SU-DHL-6 (cell line): ENCODE results near the gene MYO5C.

Experiments used
- H2AFZ ChIP-seq: fragments of 200-600 bp; sonication (generic); 2 replicates; pipeline ENCODE4 v1.6.1; 2014; ENCODE audit warnings: low read depth, mild to moderate bottlenecking, moderate library complexity, mixed read lengths, antibody characterized with exemption, low read length; ENCODE audit not compliant: severe bottlenecking
- H3F3A ChIP-seq: fragments of 200-600 bp; shearing (Covaris generic); 2 replicates; pipeline ENCODE4 v1.6.0; 2016; ENCODE audit warnings: antibody characterized with exemption, mild to moderate bottlenecking; ENCODE audit not compliant: insufficient read depth
- H3K27ac ChIP-seq: fragments of 200-600 bp; sonication (generic); 2 replicates; pipeline ENCODE4 v1.5.1; 2016; ENCODE audit warnings: low read depth, mild to moderate bottlenecking, low read length, moderate library complexity, mixed read lengths
- H3K27me3 ChIP-seq: fragments of 200-600 bp; sonication (generic), shearing (Covaris generic); 2 replicates; pipeline ENCODE4 v1.6.0; 2014; ENCODE audit warnings: mild to moderate bottlenecking, low read length
- H3K36me3 ChIP-seq: fragments of 200-600 bp; sonication (generic); 2 replicates; pipeline ENCODE4 v1.6.1; 2014; ENCODE audit warnings: mild to moderate bottlenecking, low read length, mixed read lengths
- H3K4me2 ChIP-seq: fragments of 300-600, 200-600 bp; shearing (Covaris generic), sonication (generic); 2 replicates; pipeline ENCODE4 v1.6.0; 2014; ENCODE audit warnings: low read length, low read depth, mild to moderate bottlenecking; ENCODE audit not compliant: poor library complexity, severe bottlenecking
- H3K4me3 ChIP-seq: fragments of 200-600 bp; sonication (generic); 2 replicates; pipeline ENCODE4 v1.5.1; 2014; ENCODE audit warnings: antibody characterized with exemption, low read length, mild to moderate bottlenecking, mixed read lengths; ENCODE audit not compliant: insufficient read depth, poor library complexity, severe bottlenecking
- H3K79me2 ChIP-seq: fragments of 200-600 bp; sonication (generic); 2 replicates; pipeline ENCODE4 v1.6.1; 2014; ENCODE audit warnings: mild to moderate bottlenecking, low read length, moderate library complexity; ENCODE audit not compliant: insufficient read depth
- H3K9ac ChIP-seq: fragments of 200-600 bp; sonication (generic); 2 replicates; pipeline ENCODE4 v1.7.0; 2014; ENCODE audit warnings: mild to moderate bottlenecking, low read length
- H3K9me2 ChIP-seq: fragments of 200-600 bp; sonication (generic); replicated peaks from 2 replicates; pipeline ENCODE4 v1.6.1; 2014; ENCODE audit warnings: low read length; ENCODE audit not compliant: insufficient read depth
- H3K9me3 ChIP-seq: fragments of 200-600 bp; sonication (generic); 2 replicates; pipeline ENCODE4 v1.6.1; 2014; ENCODE audit warnings: low read length, mixed read lengths; ENCODE audit not compliant: insufficient read depth
- H4K20me1 ChIP-seq: fragments of 200-600 bp; sonication (generic); 2 replicates; pipeline ENCODE4 v1.6.1; 2014; ENCODE audit warnings: low read depth, mild to moderate bottlenecking, antibody characterized with exemption, low read length, moderate library complexity, mixed read lengths
- CTCF ChIP-seq: fragments of 200-600 bp; sonication (generic); IDR thresholded peaks from one replicate; pipeline ENCODE4 v1.5.1; 2017; ENCODE audit warnings: antibody characterized with exemption, mild to moderate bottlenecking, low read length, moderate library complexity; ENCODE audit not compliant: insufficient read depth, poor library complexity, severe bottlenecking
- EZH2phosphoT487 ChIP-seq: fragments of 200-600 bp; sonication (generic), shearing (Covaris generic); conservative IDR thresholded peaks from 2 replicates; pipeline ENCODE4 v1.6.1; 2018; ENCODE audit warnings: mild to moderate bottlenecking, antibody characterized with exemption, low read length, moderate library complexity, mixed read lengths

Gene MYO5C

GRCh38 chr15:52246686-52247431 is 48.7 kb downstream of the MYO5C start:
- no peaks in the 10 kb centered on the region for H3F3A ChIP-seq
- H3K27ac ChIP-seq: no peak overlapping the region
- H3K27me3 ChIP-seq: no peaks in the 10 kb centered on the region
- H3K36me3 ChIP-seq: no peaks in the 10 kb centered on the region
- H2AFZ ChIP-seq: no peak overlapping the region
- H3K4me2 ChIP-seq: no peak overlapping the region
- H3K79me2 ChIP-seq: no peaks in the 10 kb centered on the region
- H3K9ac ChIP-seq: no peak overlapping the region
- H3K9me2 ChIP-seq: no peaks in the 10 kb centered on the region
- no peaks in the 10 kb centered on the region for H4K20me1 ChIP-seq
- H3K4me3 ChIP-seq: no peak overlapping the region
- TF ChIP-seq EZH2phosphoT487: no peak
- no peak for TF ChIP-seq CTCF
- no peaks in the 10 kb centered on the region for H3K9me3 ChIP-seq

- Histone ChIP-seq H3K27ac (no peak overlapping the region), H4K20me1 (no peaks in the 10 kb centered on the region), H3K9me3 (no peaks in the 10 kb centered on the region), H2AFZ (no peak overlapping the region), H3K9ac (no peak overlapping the region), H3K4me3 (no peak overlapping the region), H3K27me3 (no peaks in the 10 kb centered on the region), H3K79me2 (no peaks in the 10 kb centered on the region), H3K4me2 (no peak overlapping the region), H3K36me3 (no peaks in the 10 kb centered on the region), H3F3A (no peaks in the 10 kb centered on the region), H3K9me2 (no peaks in the 10 kb centered on the region)
- TF ChIP-seq EZH2phosphoT487 (no peak), CTCF (no peak)
Measured at GRCh38 chr15:52243697-52244555, 51.7 kb downstream of the MYO5C start.

DNA sequence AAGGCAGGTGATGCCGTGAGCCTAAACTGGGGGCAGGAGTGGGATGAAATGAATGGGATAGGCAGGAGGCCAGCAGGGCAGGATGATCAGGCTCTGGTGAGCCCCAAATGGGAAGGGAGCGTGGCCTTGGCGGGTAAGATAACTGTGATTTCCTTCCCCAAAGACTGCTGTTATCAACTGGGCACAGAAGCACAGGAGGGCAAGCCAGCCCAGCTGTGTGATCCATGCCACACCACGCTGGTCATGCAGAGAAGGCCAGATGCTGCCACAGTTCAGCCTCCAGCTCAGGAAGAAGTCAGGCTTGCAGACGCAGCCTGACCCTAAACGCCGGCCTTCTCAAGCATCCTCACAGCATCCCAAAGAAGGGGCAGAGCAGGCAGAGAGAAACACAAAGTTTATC is 52.3 kb downstream of the MYO5C start:
- TF ChIP-seq EZH2phosphoT487 (no peak), CTCF (no peak)
- Histone ChIP-seq H3K9me2 (no peaks in the 10 kb centered on the region), H3K79me2 (no peaks in the 10 kb centered on the region), H3K9me3 (no peaks in the 10 kb centered on the region), H3F3A (no peaks in the 10 kb centered on the region), H3K9ac (no peak overlapping the region), H3K27ac (no peak overlapping the region), H3K4me3 (no peak overlapping the region), H4K20me1 (no peaks in the 10 kb centered on the region), H3K36me3 (no peaks in the 10 kb centered on the region), H3K27me3 (no peaks in the 10 kb centered on the region), H3K4me2 (no peak overlapping the region), H2AFZ (no peak overlapping the region)
